Stimulated activated CD4-positive, alpha-beta T cell treated with anti-CD3 and anti-CD28 coated beads, Interleukin-4, amount 100 ng/mL, for 1 hour (primary cell): ENCODE results near the gene TMEM170B.
"Not testable (repeated sequence)": the region's sequence is repeated elsewhere in the genome, so short reads cannot be mapped to it uniquely, and the experiment has no call there.

Experiments
- DNase-seq: peaks from one replicate; pipeline ENCODE4 v3.0.0-alpha.2; 2020

The TMEM170B gene

GRCh38 chr6:11532097-11532496 lies 5.5 kb upstream of the TMEM170B start:
- DNase-seq: no peak

DNA sequence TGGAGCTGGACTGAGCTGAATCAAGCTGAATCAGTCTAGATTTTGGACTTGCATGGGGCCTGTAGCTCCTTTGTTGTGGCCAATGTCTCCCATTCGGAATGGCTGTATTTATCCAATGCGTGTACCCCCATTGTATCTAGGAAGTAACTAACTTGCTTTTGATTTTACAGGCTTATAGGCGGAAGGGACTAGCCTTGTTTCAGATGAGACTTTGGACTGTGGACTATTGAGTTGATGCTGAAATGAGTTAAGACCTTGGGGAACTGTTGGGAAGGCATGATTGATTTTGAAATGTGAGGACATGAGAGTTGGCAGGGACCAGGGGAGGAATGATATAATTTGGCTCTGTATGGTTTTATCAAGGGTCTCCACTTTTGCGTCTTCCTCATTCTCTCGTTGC lies 3.0 kb upstream of the TMEM170B start:
- no peak for DNase-seq

- no peak for DNase-seq
Observed at GRCh38 chr6:11535801-11536230, 1.7 kb upstream of the TMEM170B start.

DNA sequence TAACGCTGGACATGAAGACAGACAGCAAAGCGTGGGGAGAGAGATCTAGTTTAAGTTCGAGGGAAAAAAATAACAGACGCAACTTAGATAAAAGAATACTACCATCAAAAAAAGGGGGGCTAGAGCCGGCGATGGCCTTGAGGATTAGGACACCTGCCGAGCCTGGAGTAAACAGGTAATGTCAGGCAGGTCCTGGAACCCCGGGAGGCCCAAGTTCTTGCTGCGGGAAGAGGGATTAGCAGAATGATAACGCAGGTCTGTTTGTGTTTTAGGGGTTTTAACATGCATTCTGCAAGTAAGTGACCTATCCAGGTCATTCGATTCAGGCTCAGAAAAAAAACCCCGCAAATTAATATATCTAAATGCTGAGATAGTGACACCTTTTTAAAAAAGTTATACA lies 754 bp upstream of the TMEM170B start:
- peak; percentile 2 for DNase-seq

DNA sequence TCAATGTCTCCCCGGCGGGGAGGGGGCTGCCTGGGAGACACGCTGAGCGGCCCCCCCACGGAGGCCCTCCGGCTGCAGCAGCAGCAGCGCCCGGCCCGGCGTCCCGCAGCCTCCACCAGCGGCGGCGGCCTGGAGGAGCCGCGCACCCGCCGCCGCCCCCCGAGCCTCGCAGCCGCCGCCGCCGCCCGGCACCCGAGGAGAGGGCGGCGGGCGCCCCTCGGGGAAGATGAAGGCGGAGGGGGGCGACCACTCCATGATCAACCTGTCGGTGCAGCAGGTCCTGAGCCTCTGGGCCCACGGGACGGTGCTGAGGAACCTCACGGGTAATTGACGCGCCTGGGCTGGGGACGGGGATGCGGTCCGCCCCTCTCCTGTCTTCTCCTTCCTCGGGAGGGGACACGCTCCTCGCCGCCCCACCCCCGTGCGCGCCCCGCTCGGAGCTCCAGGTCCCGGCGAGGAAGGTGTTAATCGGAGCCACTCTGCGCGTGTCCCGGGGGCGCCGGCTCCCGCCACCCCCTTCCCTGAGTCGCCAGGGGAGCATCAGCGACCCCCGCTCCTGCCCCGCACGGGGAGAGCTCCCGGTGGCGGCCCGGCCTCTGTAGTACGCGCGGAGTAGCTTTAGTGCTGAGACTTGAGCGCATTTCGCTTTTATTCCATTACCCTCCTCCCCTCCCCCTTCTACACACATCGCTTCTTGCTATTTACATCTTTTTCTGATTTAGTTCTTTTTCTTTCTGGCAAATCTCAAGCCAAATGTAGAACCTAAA lies 686 bp downstream of the TMEM170B start:
- DNase-seq: peak; percentile 31

- DNase-seq: no peak
Observed at GRCh38 chr6:11538819-11539468, 1.4 kb downstream of the TMEM170B start.

DNA sequence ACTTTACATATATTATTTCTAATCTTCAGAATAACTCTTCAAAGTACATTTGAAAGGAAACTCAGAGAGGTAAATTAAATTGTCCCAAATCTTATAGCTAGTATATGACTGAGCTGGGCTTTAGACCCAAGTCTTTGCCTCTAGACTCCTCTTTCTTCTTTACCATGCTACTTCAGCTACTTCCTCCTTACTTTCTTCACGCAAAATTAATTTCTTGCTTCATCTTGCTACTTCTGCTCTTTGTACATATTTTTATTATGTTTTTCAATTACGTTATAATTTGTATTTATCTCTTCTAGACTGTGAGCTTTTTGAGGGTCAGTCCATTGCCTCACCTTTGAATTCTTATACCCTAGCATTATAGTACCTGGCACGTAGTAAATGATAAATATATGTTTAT lies 5.3 kb downstream of the TMEM170B start:
- no peak for DNase-seq

- DNase-seq: no peak
Observed at GRCh38 chr6:11543919-11544518, 6.5 kb downstream of the TMEM170B start.

DNA sequence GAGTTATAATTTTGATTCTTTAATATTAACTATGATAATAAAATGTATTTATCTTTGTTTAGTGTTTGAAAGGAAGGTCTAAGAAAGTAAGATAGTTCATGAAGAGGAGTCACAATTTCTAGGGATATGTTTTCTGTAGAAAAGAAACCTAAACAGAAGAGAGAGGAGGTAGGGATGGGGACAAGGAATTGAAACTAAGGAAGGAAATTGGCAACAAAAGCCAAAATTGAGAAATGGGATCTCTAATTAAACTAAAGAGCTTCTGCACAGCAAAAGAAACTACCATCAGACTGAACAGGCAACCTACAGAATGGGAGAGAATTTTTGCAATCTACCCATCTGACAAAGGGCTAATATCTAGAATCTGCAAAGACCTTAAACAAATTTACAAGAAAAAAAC lies 10.3 kb downstream of the TMEM170B start:
- DNase-seq: not testable (repeated sequence)

DNA sequence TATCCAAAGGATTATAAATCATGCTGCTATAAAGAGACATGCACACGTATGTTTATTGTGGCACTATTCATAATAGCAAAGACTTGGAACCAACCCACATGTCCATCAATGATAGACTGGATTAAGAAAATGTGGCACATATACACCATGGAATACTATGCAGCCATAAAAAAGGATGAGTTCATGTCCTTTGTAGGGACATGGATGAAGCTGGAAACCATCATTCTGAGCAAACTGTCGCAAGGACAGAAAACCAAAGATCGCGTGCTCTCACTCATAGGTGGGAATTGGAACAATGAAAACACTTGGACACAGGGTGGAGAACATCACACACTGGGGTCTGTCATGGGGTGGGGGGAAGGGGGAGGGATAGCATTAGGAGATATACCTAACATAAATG lies 11.0 kb downstream of the TMEM170B start:
- not testable (repeated sequence) for DNase-seq

DNA sequence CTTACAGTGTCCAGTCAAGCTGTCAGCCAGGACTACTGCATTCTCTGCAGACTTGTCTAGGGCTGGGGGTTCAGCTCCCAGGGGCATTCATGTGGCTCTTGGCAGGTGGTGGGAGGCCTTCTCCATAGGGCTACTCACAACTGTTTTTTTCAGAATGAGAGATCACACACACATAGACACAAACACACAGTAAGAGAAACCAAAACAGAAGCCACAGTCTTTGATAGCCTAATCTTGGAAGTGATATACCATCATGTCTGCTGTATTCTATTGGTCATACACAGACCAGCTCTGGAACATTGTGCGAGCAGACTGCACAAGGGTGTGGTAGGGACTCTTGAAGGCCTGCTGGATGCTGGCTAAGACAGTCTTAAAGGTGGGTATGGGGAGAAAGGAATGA lies 13.5 kb downstream of the TMEM170B start:
- DNase-seq: no peak

GRCh38 chr6:11552442-11552841 lies 14.9 kb downstream of the TMEM170B start:
- no peak for DNase-seq

DNA sequence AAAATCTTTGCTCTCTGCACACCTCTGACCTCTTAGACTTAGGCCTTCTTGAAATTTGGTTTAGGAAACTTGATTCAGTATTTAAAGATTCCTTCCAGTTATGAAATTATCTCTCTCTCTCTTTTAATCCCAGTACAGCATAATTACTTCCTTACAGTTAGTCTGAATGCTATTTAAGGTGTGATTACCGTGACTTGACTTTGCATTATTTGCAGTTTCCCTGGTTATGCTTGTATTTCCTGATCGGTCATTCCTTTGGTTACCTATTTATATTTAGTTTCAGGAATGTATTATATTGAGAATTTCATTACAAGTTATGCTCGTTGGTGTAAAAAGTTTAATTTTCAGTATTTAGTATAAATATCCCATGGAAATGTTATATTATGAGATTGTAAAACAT lies 16.3 kb downstream of the TMEM170B start:
- DNase-seq: no peak

DNA sequence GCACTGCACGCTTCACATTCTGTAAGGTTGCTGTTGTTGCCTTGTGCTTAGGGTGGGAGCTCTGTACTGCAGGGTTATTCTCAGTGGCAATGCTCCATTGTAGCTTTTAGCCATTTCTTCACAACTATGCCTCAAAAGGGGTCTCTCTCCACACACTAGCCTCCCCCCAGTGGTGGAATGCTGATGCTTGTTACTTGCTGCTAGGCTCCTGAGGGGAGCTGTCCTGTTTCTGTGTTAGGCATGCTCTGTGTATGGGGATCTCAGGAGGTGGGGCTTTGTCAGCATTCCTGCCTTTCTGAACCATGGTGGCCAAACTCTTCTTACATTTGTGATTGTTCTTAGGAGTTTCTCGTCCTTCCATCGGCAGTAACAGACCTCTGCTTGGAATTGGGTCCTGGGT lies 18.8 kb downstream of the TMEM170B start:
- DNase-seq: no peak

- DNase-seq: no peak
Observed at GRCh38 chr6:11563793-11564192, 26.2 kb downstream of the TMEM170B start.

- no peak for DNase-seq
Observed at GRCh38 chr6:11566609-11567008, 29.1 kb downstream of the TMEM170B start.

DNA sequence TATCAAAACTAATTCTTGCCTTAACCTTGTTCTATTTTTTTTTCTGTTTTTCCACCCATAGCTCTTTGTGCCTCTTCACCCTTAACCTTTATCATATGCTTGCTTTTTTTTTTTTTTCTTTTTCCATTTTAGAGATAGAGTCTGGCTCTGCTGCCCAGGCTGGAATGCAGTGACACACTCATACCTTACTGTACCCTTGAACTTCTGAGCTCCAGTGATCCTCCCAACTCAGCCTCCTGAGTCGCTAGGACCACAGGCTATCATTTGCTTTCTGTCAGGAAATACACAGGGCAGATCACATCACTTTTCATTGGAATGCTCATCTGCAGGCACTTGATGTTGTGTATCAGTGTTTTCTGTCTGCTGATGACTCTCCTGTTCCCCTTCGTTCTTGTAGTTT lies 33.5 kb downstream of the TMEM170B start:
- no peak for DNase-seq

- peak; percentile 21 for DNase-seq
Observed at GRCh38 chr6:11575408-11576033, 38.0 kb downstream of the TMEM170B start.

GRCh38 chr6:11580686-11581405 lies 43.3 kb downstream of the TMEM170B start:
- DNase-seq: no peak

DNA sequence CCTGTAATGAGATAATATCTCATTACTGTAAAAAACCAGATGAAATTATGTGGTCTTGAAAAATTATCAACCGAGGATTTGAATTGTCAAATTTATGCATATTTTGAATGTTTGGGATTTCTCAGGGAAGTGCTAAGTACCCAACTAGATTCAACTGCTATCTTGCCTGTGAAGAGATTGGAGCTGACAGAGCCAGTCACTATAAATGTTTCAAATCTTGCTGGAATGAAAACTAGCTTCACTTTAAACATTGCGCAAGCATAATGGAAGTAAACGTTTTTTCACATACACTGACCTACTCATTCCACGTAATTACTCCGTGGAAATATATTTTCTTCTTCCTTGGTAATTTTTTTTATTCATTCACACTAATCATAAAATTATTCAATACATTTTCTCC lies 46.7 kb downstream of the TMEM170B start:
- no peak for DNase-seq

DNA sequence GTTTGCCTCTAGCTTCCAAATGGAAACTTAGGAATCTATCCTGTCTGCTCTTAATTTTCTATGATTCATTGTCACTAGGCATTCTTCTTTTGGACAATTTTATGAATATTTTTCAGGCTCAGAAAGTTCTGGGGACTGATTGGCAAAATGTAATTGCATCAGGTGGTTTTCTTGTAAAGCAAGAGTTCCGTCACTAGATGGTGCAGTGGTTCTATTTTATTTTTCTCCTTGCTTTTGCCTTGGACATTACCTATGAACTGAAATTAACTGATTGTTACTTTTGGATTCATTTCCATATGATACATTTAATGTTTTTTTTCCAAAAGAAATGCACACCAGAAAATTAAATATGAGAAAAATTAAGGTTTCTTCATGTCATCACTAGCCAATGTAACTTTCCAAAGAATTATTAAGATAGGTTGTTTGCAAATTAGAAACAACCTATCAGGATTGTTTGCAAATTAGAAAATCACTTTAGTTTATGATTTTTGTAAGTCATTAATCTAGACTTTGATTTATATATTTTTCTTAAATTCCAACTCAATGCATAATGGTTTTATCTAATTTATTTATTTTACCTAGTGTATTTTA lies 48.0 kb downstream of the TMEM170B start:
- DNase-seq: no peak

DNA sequence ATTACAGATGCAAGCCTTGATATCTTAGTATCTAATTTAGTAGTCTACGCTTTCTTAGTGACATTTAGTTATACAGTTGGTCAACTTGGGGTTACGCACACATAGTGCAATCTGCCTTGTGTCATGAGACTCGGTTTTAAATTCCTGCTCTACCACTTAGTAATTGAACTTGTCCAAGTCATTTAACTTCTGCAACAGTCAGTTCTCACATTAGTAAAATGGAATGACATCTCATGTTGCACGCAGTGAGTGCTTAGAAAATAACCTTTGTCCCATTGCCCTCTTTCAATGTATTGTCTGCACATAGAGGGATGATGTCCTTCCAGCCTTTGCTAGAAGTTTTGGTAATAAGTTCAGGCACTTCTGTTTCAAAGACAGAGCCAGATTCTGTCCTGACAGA lies 48.6 kb downstream of the TMEM170B start:
- DNase-seq: no peak

DNA sequence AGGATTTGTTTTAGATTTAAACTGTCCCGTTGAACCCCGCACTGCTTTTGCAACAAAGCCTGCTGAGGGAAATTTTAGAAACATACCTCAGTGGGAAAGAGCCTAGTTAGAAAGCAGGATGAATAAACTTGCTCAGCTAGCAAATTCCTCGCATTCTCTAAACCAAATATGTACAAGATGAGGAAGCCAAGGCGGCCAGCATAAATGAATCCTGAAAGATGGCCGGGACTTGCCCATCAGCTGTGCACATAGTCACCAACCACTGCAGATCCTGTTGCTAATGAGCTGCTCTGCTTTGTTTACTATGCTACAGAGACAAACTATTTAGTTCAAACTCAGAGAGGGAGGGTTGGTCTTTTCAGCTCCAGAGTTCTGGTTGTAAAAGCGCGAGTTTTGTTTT lies 49.0 kb downstream of the TMEM170B start:
- DNase-seq: no peak
